Muscle layer of duodenum (tissue), 2 donors: Measurements from ENCODE around the gene PYURF.

Source experiments
- H3K27ac ChIP-seq: one replicate; pipeline ENCODE4 v1.7.0; 2013; ENCODE audit warnings: mild to moderate bottlenecking, low read length
- H3K27me3 ChIP-seq: one replicate; pipeline ENCODE4 v1.7.0; 2013; ENCODE audit warnings: low read depth, mild to moderate bottlenecking, control low read depth, low read length
- H3K36me3 ChIP-seq, 2 donors: one replicate each; pipeline ENCODE4 v1.7.0; 2013; ENCODE audit warnings: low read length in 2 of 2, control low read depth in 1 of 2, mild to moderate bottlenecking in 1 of 2; ENCODE audit not compliant: insufficient read depth in 2 of 2, control insufficient read depth in 1 of 2
- H3K4me1 ChIP-seq, 2 donors: one replicate each; pipeline ENCODE4 v1.7.0; 2013; ENCODE audit warnings: low read length in 2 of 2, mild to moderate bottlenecking in 2 of 2, control low read depth in 1 of 2, moderate library complexity in 1 of 2; ENCODE audit not compliant: insufficient read depth in 2 of 2, control insufficient read depth in 1 of 2
- H3K4me3 ChIP-seq, 2 donors: one replicate each; pipeline ENCODE4 v1.7.0; 2013; ENCODE audit warnings: low read length in 2 of 2, low read depth in 1 of 2, mild to moderate bottlenecking in 1 of 2
- H3K9me3 ChIP-seq, 2 donors: one replicate each; pipeline ENCODE4 v1.7.0; 2013; ENCODE audit warnings: low read length in 2 of 2, control low read depth in 1 of 2, mild to moderate bottlenecking in 1 of 2; ENCODE audit not compliant: control insufficient read depth in 1 of 2
- donor health status: healthy.

PYURF gene

DNA sequence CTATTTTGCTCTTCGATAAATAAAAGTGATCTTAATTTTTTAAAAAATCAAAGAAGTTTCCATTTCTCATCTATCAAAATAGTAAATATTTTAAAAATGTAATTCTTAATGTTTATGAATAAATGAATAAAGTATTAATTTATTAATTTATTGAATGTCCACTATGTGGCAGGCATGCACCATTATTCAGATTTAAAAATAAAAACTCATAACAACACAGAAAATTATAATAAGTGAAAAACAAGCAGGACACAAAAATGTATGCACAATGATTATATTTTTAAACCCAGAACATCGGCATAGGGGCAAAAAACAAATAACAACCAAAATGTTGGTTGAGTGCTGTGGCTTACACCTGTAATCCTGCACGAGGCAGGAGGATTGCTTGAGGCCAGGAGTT is 5.3 kb upstream of the PYURF start:
- H3K9me3 ChIP-seq: no peaks in the 10 kb centered on the region
- H3K4me3 ChIP-seq: no peak overlapping the region
- H3K36me3 ChIP-seq: no peaks in the 10 kb centered on the region
- H3K27ac ChIP-seq: no peak overlapping the region
- H3K4me1 ChIP-seq: peaks cover 8 to 13% of the 10 kb centered on the region in 2 donors
- H3K27me3 ChIP-seq: no peaks in the 10 kb centered on the region

DNA sequence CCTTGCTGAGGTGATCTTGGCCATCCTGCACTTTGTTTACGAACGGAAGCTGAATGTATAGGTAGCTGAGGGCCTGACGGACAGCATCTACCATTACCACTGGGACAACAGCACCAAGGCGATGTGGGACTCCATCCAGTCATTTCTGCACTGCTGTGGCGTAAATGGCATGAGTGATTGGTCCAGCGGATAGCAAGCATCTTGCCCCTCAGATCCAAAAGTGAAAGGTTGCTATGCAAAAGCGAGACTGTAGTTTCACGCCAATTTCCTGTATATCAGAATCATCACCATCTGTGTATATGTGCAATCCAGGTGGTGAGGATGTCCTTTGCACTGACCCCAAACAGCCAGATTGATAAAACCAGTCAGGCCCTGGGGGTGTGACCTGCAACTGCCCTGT is 4.2 kb upstream of the PYURF start:
- no peak overlapping the region for H3K27ac ChIP-seq
- H3K36me3 ChIP-seq: no peaks in the 10 kb centered on the region
- no peaks in the 10 kb centered on the region for H3K9me3 ChIP-seq
- H3K27me3 ChIP-seq: no peaks in the 10 kb centered on the region
- no peak overlapping the region for H3K4me3 ChIP-seq
- H3K4me1 ChIP-seq: peaks cover 8 to 13% of the 10 kb centered on the region in 2 donors

DNA sequence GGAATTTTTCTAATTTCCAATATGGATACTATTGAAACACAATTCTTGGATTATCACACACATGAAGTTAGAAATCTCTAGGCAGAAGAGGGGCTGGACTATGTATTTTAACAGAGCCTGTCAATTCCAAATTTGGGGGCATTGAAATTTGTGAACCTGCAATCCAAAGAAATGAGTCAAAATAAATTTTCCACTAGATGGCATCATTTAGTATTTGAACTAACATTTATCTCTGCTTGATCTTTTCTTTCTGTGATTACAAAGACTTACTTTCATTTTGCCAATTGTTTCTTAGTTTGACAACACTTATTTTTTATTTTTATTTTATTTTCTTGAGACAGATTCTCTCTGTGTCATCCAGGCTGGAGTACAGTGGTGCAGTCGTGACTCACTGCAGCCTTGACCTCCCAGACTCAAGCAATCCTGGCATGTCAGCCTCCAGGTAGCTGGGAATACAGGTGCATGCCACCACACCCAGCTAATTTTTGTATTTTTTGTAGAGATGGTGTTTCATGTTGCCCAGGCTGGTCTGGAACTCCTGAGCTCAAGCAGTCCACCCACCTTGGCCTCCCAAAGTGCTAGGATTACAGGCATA is 2.7 kb upstream of the PYURF start:
- H3K4me1 ChIP-seq: peaks cover 16 to 17% of the 10 kb centered on the region in 2 donors
- no peaks in the 10 kb centered on the region for H3K27me3 ChIP-seq
- H3K9me3 ChIP-seq: no peaks in the 10 kb centered on the region
- H3K27ac ChIP-seq: no peak overlapping the region
- peaks cover 3 to 4% of the 10 kb centered on the region in 2 donors for H3K36me3 ChIP-seq
- H3K4me3 ChIP-seq: no peak overlapping the region

DNA sequence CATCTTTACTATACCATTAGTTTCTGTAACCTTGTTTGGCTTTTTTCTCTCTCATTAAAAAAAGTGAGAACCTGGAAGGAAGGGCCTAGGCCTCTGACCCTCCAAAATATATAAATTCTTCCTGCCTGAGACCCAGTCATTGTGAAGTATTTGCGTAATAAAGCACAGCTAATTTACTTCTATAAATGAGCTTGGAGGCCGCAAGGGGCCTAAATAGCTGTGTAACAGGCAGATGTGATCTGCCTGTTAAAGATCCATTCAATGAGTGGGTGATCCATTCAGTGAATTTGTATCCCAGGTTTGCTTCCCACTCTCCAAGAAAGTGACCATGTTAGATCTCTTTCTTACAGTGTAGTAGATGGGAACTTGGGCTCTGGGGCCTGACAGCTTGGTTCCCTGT is 595 bp upstream of the PYURF start:
- Histone ChIP-seq H3K9me3 (no peaks in the 10 kb centered on the region), H3K4me1 (peaks cover 16 to 19% of the 10 kb centered on the region in 2 donors), H3K4me3 (peak overlapping the region; percentile 79 to 89), H3K27me3 (no peaks in the 10 kb centered on the region), H3K36me3 (peaks cover 8 to 16% of the 10 kb centered on the region in 2 donors), H3K27ac (peak overlapping the region; percentile 95)

DNA sequence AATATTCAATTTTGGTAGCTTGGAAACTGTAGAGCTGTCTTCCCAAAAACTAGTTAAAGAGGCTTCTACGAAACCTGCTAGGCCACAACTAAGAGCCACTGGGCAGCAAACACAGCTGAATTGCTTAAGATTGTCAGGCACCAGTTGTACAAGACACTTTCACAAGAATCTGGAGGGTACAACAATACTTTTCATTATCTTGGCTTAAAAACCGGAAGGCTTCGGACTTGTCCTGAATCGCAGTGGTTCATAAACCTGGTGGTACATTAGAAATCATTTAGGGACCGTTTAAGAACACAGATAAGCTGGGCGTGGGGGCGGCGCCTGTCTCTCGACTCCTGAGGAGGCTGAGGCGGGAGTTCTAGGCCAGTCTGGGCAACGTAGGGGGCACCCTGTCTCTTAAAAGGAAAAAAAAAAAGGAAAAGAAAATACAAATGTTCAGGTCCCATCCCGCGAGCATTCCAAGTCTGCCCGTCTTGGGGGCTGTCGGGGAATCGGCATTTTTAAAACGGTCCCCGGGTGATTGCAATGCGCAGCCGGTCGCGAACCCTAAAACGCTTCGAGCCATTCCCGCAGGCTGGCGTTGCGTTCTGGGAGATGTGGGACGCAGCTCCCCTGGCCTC is 763 bp downstream of the PYURF start:
- no peaks in the 10 kb centered on the region for H3K9me3 ChIP-seq
- peak overlapping the region; percentile 95 for H3K27ac ChIP-seq
- peak overlapping the region; percentile 79 to 89 for H3K4me3 ChIP-seq
- no peaks in the 10 kb centered on the region for H3K27me3 ChIP-seq
- H3K4me1 ChIP-seq: peaks cover 16 to 19% of the 10 kb centered on the region in 2 donors
- H3K36me3 ChIP-seq: peaks cover 8 to 16% of the 10 kb centered on the region in 2 donors

DNA sequence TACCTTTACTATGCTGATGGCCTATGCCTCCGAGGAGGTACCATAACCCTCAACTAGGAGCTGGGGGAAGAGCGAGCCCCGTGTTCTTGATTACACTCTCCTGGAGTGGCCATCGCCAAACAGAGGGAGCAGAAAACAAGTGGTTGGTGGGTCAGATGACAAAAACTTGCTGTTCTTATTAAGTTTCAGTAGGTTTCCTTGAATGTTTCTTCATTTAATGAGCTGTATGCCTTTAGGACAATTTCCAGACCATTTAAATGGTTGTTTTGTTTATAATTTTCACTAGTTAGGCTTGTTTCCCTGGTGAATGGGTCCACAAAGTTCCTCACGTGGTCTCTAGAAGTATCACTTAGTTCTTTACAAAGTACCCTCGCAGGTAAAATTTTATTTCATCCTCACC is 4.7 kb downstream of the PYURF start:
- Histone ChIP-seq H3K27me3 (no peaks in the 10 kb centered on the region), H3K36me3 (peaks cover 8 to 16% of the 10 kb centered on the region in 2 donors), H3K4me3 (no peak overlapping the region), H3K27ac (no peak overlapping the region), H3K4me1 (peaks cover 9 to 10% of the 10 kb centered on the region in 2 donors), H3K9me3 (no peaks in the 10 kb centered on the region)

DNA sequence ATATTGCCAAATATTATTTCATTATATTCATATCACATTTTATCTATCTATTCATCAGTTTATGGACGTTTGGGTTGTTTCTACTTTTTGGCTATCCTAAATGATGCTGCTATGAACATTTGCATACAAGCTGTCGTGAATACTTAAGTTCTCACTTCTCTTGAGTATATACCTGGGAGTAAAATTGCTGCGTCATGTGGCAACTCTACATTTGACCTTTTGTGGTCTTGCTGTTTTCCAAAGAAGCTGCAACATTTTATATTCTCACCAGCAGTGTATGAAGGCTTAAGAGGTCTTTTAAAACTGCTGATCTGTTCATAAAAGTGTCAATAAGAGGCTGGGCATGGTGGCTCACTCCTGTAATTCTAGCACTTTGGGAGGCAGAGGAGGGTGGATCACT is 5.8 kb downstream of the PYURF start:
- Histone ChIP-seq H3K4me3 (no peak overlapping the region), H3K4me1 (peaks cover 9 to 10% of the 10 kb centered on the region in 2 donors), H3K27ac (no peak overlapping the region), H3K9me3 (no peaks in the 10 kb centered on the region), H3K27me3 (no peaks in the 10 kb centered on the region), H3K36me3 (peaks cover 8 to 16% of the 10 kb centered on the region in 2 donors)

DNA sequence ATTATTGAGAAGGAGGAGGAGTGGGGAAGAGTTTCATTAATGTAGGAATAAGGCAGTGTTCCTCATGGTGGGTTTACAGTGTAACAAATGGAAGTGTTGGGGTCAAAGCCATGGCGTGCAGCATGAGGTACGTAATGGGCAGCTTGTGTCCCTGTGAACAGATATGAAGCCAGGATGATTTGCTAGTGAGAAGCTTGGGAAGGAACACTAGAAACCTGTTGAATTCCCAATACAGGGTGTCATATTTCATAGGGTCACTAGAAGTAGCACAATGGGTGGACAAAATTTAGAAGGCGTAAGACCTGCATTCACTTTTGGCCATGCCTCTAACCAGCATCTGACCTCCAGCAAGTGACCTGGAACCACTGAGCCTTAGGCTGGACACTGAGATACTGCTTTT is 6.8 kb downstream of the PYURF start:
- H3K36me3 ChIP-seq: peaks cover 7 to 16% of the 10 kb centered on the region in 2 donors
- H3K9me3 ChIP-seq: no peaks in the 10 kb centered on the region
- peaks cover under 1 to 10% of the 10 kb centered on the region in 2 donors for H3K4me1 ChIP-seq
- H3K27me3 ChIP-seq: no peaks in the 10 kb centered on the region
- H3K27ac ChIP-seq: no peak overlapping the region
- H3K4me3 ChIP-seq: no peak overlapping the region

DNA sequence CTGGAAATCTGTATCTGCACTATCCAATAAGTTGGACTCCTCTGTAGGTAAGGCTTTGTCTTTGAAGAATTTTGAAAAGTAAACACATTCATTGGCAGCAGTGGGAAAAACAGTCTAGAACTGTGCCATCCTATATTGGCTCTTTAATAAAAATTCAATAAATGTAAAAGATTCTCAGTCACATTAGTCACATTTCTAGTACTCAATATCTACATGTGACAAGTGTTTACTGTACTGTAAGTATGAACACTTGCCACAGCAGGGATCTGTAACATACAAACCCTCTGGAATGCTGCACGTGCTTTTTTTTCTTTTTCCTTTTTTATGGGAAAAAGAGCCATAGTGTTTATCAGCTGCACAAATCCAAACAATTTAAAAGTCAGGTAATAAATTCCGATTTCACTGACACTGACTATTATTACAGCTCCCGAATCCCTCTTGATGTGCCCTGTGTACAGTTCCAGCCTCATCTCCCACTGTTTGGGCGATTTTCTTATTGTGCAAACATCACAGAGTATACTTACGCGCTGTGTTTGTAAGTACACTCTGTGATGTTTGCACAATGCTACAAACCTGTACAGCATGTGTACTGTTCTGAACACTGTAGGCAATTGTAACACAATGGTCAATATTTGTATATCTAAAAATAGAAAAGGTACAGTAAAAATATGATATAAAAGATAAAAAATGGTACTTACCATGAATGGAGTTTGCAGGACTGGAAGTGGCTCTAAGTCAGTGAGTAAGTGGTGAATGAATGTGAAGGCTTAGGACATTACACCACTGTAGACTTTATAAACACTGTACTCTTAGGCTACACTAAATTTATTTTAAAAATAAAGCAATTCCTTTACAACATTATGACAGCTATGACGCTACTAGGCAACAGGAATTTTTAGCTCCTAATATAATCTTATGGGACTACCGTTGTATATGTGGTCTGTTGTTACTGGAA is 8.7 kb downstream of the PYURF start:
- Histone ChIP-seq H3K27ac (no peak overlapping the region), H3K27me3 (no peaks in the 10 kb centered on the region), H3K4me1 (peaks cover 0 to 5% of the 10 kb centered on the region in 2 donors), H3K9me3 (no peaks in the 10 kb centered on the region), H3K36me3 (peaks cover 0 to 1% of the 10 kb centered on the region in 2 donors), H3K4me3 (no peak overlapping the region)

DNA sequence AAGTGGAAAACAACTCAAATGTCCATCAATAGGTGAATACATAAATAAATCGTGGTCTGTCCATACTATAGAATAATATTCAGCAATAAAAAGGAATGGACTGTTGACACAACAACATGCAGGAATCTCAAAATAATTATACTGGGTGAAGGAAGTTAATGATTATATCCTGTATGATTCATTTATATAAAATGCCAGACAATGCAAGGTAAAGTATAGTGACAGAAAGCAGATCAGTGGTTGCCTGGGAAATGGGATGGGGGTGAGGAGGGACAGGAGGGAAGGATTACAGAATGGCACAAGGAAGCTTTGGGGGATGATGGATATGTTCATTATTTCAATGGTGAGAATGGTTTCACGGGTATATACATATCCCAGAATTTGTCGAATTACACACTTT is 12.3 kb downstream of the PYURF start:
- Histone ChIP-seq H3K9me3 (no peaks in the 10 kb centered on the region), H3K36me3 (no peaks in the 10 kb centered on the region)

DNA sequence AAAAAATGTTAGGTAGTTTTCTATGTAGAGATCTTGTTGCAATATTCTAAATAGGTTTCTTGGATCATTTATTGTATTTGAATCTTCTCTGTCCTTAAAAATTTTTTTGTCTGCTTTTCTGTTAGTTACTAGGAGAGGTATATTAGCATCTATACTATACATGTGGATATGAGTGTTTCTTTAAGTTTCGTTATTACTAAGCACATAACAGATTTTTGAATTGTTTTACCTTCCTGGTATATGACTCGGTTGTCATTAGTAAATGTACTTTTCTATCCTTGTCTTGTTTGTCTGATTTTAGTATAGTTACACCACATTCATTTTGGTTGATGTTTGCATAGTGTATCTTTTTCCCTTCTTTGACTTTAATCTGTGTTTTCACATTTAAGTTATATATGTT is 20.2 kb downstream of the PYURF start:
- Histone ChIP-seq H3K36me3 (peaks cover 6 to 8% of the 10 kb centered on the region in 2 donors), H3K4me1 (no peaks in the 10 kb centered on the region), H3K9me3 (no peaks in the 10 kb centered on the region), H3K4me3 (no peak overlapping the region), H3K27ac (no peak overlapping the region), H3K27me3 (no peaks in the 10 kb centered on the region)

More for the DNA sequence above, 12.3 kb downstream of the PYURF start:
- Histone ChIP-seq H3K4me3 (no peak overlapping the region), H3K27me3 (no peaks in the 10 kb centered on the region), H3K27ac (no peak overlapping the region), H3K4me1 (peaks cover 0 to 5% of the 10 kb centered on the region in 2 donors)
